GM23248 (cell line): ENCODE results near the gene TRAP1.

Source experiments
- EZH2 ChIP-seq: fragments of 200-600 bp; sonication (generic); IDR thresholded peaks from 2 replicates; pipeline ENCODE4 v1.6.1; 2018; ENCODE audit warnings: antibody characterized with exemption, mild to moderate bottlenecking; ENCODE audit not compliant: insufficient read depth, poor library complexity, severe bottlenecking
- EZH2phosphoT487 ChIP-seq: fragments of 200-600 bp; sonication (generic); IDR thresholded peaks from 2 replicates; pipeline ENCODE4 v1.6.1; 2018; ENCODE audit warnings: antibody characterized with exemption, moderate library complexity, mild to moderate bottlenecking, low read depth; ENCODE audit not compliant: insufficient read depth

DNA sequence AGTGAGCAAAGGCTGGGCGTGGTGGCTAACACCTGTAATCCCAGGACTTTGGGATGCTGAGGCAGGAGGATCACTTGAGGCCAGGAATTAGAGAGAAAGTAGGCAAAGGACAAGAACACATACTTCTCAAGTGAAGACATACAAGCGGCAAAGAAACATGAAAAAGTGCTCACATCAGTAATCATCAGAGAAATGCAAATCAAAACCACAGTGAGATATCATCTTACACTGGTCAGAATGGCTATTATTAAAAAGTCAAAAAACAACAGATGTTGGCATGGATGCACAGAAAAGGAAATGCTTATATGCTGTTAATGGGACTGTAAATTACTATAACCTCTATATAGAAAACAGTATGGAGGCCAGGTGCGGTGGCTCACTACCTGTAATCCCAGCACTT lies 93.7 kb downstream of the TRAP1 start:
- TF ChIP-seq EZH2phosphoT487 = no peak
- no peak for TF ChIP-seq EZH2
